Spleen (tissue), 11 donors: Measurements from ENCODE around the gene TMOD2. TPM values are rescaled to one million over a fixed set of nuclear protein-coding genes. Genes with fewer than 3 reads are reported as not detected.

Experiments used
- DNase-seq: peaks from one replicate; pipeline ENCODE4 v3.0.0-alpha.2; 2020
- H3K27ac ChIP-seq, 8 donors: fragments of 200-600 bp; sonication (generic) in 7 of 8; 1 replicate in 4 of 8; 2 replicates in 4 of 8; pipeline versions ENCODE4 v1.5.0 to v1.8.0; 2016 to 2021; ENCODE audit warnings: inconsistent platforms in 4 of 8, mild to moderate bottlenecking in 4 of 8, moderate library complexity in 1 of 8
- H3K27me3 ChIP-seq, 7 donors: fragments of 200-600 bp; sonication (generic) in 6 of 7; replicated peaks in 1 of 7; 1 replicate in 4 of 7; 2 replicates in 3 of 7; pipeline versions ENCODE4 v1.5.0 to v1.8.0; 2016 to 2021; ENCODE audit warnings: inconsistent platforms in 3 of 7, mild to moderate bottlenecking in 1 of 7
- H3K36me3 ChIP-seq, 6 donors: fragments of 200-600 bp; sonication (generic) in 5 of 6; 1 replicate in 4 of 6; 2 replicates in 2 of 6; pipeline versions ENCODE4 v1.5.0 to v1.8.0; 2016 to 2021; ENCODE audit warnings: inconsistent platforms in 2 of 6
- H3K4me1 ChIP-seq, 6 donors: fragments of 200-600 bp; sonication (generic) in 5 of 6; 1 replicate in 3 of 6; 2 replicates in 3 of 6; pipeline versions ENCODE4 v1.5.0 to v1.8.0; 2016 to 2021; ENCODE audit warnings: inconsistent platforms in 3 of 6
- H3K4me3 ChIP-seq, 8 donors: fragments of 200-600 bp; sonication (generic) in 7 of 8; 1 replicate in 4 of 8; 2 replicates in 4 of 8; pipeline versions ENCODE4 v1.5.0 to v1.8.0; 2016 to 2021; ENCODE audit warnings: inconsistent platforms in 4 of 8, mild to moderate bottlenecking in 4 of 8, moderate library complexity in 2 of 8
- H3K9me3 ChIP-seq, 8 donors: fragments of 200-600 bp; sonication (generic) in 7 of 8; 1 replicate in 4 of 8; 2 replicates in 4 of 8; pipeline versions ENCODE4 v1.5.0 to v1.8.0; 2016 to 2021; ENCODE audit warnings: inconsistent platforms in 4 of 8
- CTCF ChIP-seq, 11 experiments: fragments of 200-600 bp in 7 of 11; fragments of 450-650 bp in 4 of 11; sonication (generic) in 4 of 11; IDR thresholded peaks in 8 of 11; conservative IDR thresholded peaks in 3 of 11; 1 replicate in 7 of 11; 2 replicates in 4 of 11; pipeline versions ENCODE4 v1.4.0 to v1.8.0; 2016 to 2021; ENCODE audit warnings: antibody characterized with exemption in 11 of 11, inconsistent platforms in 4 of 11, mild to moderate bottlenecking in 1 of 11
- POLR2A ChIP-seq, 3 donors: fragments of 450-650 bp; IDR thresholded peaks; one replicate each; pipeline ENCODE4 v1.5.1; 2017; ENCODE audit warnings: antibody characterized with exemption in 3 of 3, mild to moderate bottlenecking in 1 of 3
- POLR2AphosphoS5 ChIP-seq, 3 donors: sonication (generic); formaldehyde crosslinking; IDR thresholded peaks; one replicate each; pipeline ENCODE4 v1.5.1; 2017; ENCODE audit warnings: antibody characterized with exemption in 3 of 3
- WGBS, 5 donors: extraction: QIAGEN DNeasy Blood & Tissue Kit in 3 of 5; methylation state at CpG; one replicate each; pipeline versions ENCODE4 v1.1.5 to v1.1.7; 2013 to 2018; 5-methylcytosine and 5-hydroxymethylcytosine counted together
- intact Hi-C: fragments of 100-400 bp; cut with DNase I; formaldehyde crosslinking; loops from one replicate; pipeline ENCODE4 v1.15.0; 2023; ENCODE audit warnings: low total_unique reads
- polyA plus RNA-seq, 3 donors: library from polyadenylated mRNA; stranded (reverse); fragments of 200-250 nt; gene quantifications; one replicate each; pipeline ENCODE4 v1.2.1, GENCODE V29; 2013
- total RNA-seq, 7 donors: library from RNA; depleted of rRNA in 3 of 7; stranded (reverse); fragments of >200 nt in 3 of 7; fragmentation: NEBNext Ultra II Directional in 4 of 7; extraction: Animal tissue kit (Norgen Biotek cat#: 25700) in 4 of 7; gene quantifications; one replicate each; pipeline versions ENCODE4 v1.1.0 to v1.2.1, GENCODE V29; 2016 to 2021
- donor health status: healthy with polysubstance abuse.
- donor health status: DM: no; HTN: no; CAD: no; lungs with moderate emphysema.
- donor health status: DM: no; HTN: no; CAD: no.
- donor health status: Bipolar disorder and iron deficiency.
- donor health status: healthy.
- donor health status: DM: no; HTN: no; CAD: no.
- donor health status: DM: yes; HTN: yes; CAD: no.

TMOD2 gene
- total and polyA plus RNA-seq, 10 donors, result 1.3 to 21.1 (median 14.2) TPM

GRCh38 chr15:51803965-51804364, 52.6 kb downstream of the TMOD2 start:
- H3K4me3 ChIP-seq, result no peak overlapping the region
- H3K27ac ChIP-seq, result no peak overlapping the region
- peaks cover 0 to 64% (median 7%) of the 10 kb centered on the region in 6 donors for H3K36me3 ChIP-seq
- DNase-seq, result no peak
- no peaks in the 10 kb centered on the region for H3K9me3 ChIP-seq
- intact Hi-C loops, result no loop called here
- H3K27me3 ChIP-seq, result no peaks in the 10 kb centered on the region
- WGBS, 5 donors, result 90 to 97% (median 90%) methylated on average over 2 of the region's 2 CpGs
- H3K4me1 ChIP-seq, result peaks cover 0 to 18% (median 5%) of the 10 kb centered on the region in 6 donors
- no peak for TF ChIP-seq POLR2A (IDR thresholded peaks at IDR 0.05)
- no peak for TF ChIP-seq POLR2AphosphoS5 (IDR thresholded peaks at IDR 0.05)
- TF ChIP-seq CTCF (IDR thresholded peaks at IDR 0.05 in 8 of 11, conservative IDR thresholded peaks at IDR 0.05 in 3 of 11), result no peak

DNA sequence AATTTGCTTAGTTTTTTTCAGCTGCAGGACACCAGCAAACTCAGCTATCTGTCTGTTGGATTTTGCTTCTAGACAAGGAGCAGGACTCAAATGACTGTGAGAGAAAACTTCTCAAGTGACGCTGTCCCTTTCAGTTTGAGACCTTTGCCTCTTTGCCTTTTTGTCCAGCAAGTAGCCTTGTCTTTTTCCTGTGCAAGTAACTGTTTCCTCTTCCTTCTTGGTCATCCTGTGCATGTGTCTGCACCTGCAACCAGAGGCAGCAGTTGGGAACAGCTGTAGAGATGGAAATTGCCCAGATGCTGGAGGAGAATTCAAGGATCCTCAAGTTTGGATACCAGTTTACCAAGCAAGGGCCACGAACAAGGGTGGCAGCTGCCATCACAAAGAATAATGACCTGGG, 54.7 kb downstream of the TMOD2 start:
- intact Hi-C loops, result no loop called here
- H3K9me3 ChIP-seq, result no peaks in the 10 kb centered on the region
- no peaks in the 10 kb centered on the region for H3K27me3 ChIP-seq
- DNase-seq, result no peak
- H3K27ac ChIP-seq, result peak overlapping the region in 6 of 8 donors; percentile 4 to 59 (median 41)
- H3K4me1 ChIP-seq, result peaks cover 0 to 11% (median 3%) of the 10 kb centered on the region in 6 donors
- no peak overlapping the region for H3K4me3 ChIP-seq
- 72 to 85% (median 80%) methylated on average over 2 of the region's 2 CpGs for WGBS, 5 donors
- TF ChIP-seq POLR2AphosphoS5 (IDR thresholded peaks at IDR 0.05) (peak in 1 of 3 donors; percentile 81), CTCF (IDR thresholded peaks at IDR 0.05 in 8 of 11, conservative IDR thresholded peaks at IDR 0.05 in 3 of 11) (no peak)
- peaks cover 0 to 59% (median 7%) of the 10 kb centered on the region in 6 donors for H3K36me3 ChIP-seq

GRCh38 chr15:51809457-51809856, 58.1 kb downstream of the TMOD2 start:
- DNase-seq, result no peak
- no peak for TF ChIP-seq CTCF (IDR thresholded peaks at IDR 0.05 in 8 of 11, conservative IDR thresholded peaks at IDR 0.05 in 3 of 11)
- no peak for TF ChIP-seq POLR2A (IDR thresholded peaks at IDR 0.05)
- H3K27ac ChIP-seq, result no peak overlapping the region
- no peaks in the 10 kb centered on the region for H3K9me3 ChIP-seq
- no peaks in the 10 kb centered on the region for H3K27me3 ChIP-seq
- H3K4me3 ChIP-seq, result no peak overlapping the region
- H3K36me3 ChIP-seq, result peaks cover 0 to 60% (median 4%) of the 10 kb centered on the region in 6 donors
- H3K4me1 ChIP-seq, result peaks cover 0 to 11% (median 3%) of the 10 kb centered on the region in 6 donors
- 48 to 84% (median 70%) methylated on average over 1 of the region's 1 CpG for WGBS, 5 donors
- intact Hi-C loops, result no loop called here

- Histone ChIP-seq H3K27me3 (no peaks in the 10 kb centered on the region), H3K4me3 (no peak overlapping the region), H3K4me1 (peaks cover 0 to 23% (median 10%) of the 10 kb centered on the region in 6 donors), H3K9me3 (no peaks in the 10 kb centered on the region), H3K27ac (no peak overlapping the region), H3K36me3 (peaks cover 0 to 42% (median 4%) of the 10 kb centered on the region in 6 donors)
- DNase-seq, result no peak
- 69 to 90% (median 76%) methylated on average over 2 of the region's 2 CpGs for WGBS, 5 donors
- no peak for TF ChIP-seq POLR2AphosphoS5 (IDR thresholded peaks at IDR 0.05)
- TF ChIP-seq CTCF (IDR thresholded peaks at IDR 0.05 in 8 of 11, conservative IDR thresholded peaks at IDR 0.05 in 3 of 11), result no peak
- no peak for TF ChIP-seq POLR2A (IDR thresholded peaks at IDR 0.05)
- intact Hi-C loops, result no loop called here
Observed at GRCh38 chr15:51812598-51812997, 61.2 kb downstream of the TMOD2 start.
